ENCODE results near the gene ALS2CL.

The ALS2CL gene

DNA sequence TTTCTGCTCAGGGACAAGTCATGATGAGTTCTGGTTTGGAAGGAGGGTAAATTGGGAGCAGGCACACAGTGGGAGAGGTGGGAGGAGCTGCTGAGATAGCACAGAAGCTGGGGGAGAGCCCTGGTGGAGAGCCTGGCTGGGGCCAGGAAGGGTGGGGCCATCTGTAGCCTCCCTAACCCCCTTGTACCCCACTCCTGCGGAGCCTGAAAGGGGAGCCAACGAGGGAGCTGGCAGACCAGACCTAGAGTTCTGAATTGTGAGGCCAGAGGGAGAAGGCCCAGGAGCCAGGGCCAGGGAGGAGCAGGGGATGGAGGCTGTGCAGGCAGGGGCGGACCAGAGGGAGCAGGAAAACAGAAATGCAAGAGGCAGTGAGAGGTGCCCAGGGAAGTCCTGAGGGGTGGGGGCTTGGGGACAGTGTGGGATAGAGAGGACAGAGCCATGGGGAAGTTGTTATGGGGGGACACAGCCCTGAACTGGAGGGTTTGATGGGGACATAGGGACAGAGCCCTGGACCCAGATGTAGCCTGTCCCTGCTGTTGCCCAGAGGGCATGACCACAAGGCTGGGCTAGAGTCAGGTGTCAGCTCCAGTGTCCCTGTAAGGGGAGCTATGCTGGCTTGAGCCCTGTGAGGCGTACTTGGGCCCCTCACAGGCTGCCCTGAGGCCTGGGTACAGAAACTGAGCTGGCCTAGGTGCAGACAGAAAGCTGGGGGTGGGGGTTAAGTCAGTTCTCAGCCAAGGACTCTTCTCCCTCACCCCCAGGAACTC lies 8.9 kb upstream of the ALS2CL start:
- TF ChIP-seq, protein P1, sequence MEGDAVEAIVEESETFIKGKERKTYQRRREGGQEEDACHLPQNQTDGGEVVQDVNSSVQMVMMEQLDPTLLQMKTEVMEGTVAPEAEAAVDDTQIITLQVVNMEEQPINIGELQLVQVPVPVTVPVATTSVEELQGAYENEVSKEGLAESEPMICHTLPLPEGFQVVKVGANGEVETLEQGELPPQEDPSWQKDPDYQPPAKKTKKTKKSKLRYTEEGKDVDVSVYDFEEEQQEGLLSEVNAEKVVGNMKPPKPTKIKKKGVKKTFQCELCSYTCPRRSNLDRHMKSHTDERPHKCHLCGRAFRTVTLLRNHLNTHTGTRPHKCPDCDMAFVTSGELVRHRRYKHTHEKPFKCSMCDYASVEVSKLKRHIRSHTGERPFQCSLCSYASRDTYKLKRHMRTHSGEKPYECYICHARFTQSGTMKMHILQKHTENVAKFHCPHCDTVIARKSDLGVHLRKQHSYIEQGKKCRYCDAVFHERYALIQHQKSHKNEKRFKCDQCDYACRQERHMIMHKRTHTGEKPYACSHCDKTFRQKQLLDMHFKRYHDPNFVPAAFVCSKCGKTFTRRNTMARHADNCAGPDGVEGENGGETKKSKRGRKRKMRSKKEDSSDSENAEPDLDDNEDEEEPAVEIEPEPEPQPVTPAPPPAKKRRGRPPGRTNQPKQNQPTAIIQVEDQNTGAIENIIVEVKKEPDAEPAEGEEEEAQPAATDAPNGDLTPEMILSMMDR (IDR thresholded peaks at IDR 0.05; ENCODE audit: control insufficient read depth, extremely low read depth, insufficient read depth) = no peak

DNA sequence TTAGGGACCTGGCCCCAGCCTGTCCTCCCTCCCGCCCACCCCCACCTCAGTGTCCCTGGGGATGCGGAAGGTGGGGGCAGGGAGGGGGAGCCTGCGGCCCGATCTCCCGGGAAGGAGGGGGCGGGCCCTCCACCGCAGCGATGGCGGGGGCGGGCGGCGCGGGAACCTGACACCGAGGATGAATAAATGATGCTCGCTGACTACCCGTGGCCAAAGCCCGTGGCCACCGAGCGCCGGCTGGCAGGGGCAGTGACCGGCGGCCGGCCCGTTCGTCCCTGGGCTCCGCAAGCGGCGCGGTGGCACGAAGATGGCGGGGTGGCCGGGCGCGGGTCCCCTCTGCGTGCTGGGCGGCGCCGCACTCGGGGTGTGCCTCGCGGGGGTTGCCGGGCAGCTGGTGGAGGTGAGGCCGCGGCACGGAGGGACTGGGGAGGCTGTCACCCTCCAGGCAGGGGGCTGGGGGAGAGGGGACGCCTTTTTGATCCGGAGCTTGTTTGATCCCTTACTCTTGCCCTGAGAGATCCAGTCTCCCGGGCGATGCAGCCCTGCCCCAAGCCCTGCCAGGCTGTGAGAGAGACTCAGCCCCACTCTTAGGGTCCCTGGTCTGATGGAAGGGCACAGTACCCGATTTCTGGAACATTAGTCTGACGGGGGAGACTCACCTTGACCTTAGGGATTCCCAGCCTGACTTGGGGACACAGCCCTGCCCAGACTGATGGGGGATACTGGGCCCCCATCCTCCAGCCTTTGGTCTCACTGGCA lies 7.9 kb upstream of the ALS2CL start, which contains the start of gene TMIE:
TMIE (plus strand) TSS at position 212 of the 759 bp plus-strand sequence; CDS start at position 308, 96 bp downstream.
- H3K4me3 ChIP-seq (ENCODE audit: low read depth, low read length) = no peak within 1 kb of the TSS
- TF ChIP-seq, protein P1 (IDR thresholded peaks at IDR 0.05; ENCODE audit: control insufficient read depth, extremely low read depth, insufficient read depth) = no peak
- DNase-seq (ENCODE audit: low read depth) = no peak

More for the DNA sequence above, 8.9 kb upstream of the ALS2CL start:
- no peak for DNase-seq (ENCODE audit: low read depth)
- H3K4me3 ChIP-seq (ENCODE audit: low read depth, low read length) = no peak overlapping the region

DNA sequence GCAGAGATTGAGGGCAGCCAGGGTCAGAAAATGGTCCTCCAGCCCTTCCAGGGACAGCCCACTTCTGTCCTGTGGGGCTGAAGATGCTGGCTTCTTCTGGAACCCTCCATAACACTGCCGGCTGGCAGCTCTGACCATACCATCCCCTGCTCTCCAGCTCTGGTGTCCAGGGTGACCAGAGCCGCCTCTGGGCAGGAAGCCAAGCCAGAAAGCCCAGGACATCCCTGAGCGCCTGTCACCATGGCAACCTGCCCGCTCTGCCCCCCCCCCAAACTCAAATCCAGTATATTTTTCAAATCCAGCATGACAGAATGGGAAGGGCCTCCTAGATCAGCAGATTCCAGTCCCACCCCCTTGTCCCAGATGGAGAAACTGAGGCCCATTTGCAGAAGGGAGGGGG lies 7.3 kb upstream of the ALS2CL start:
- no peak for DNase-seq (ENCODE audit: low read depth)
- no peak overlapping the region for H3K4me3 ChIP-seq (ENCODE audit: low read depth, low read length)
- TF ChIP-seq, protein P1 (IDR thresholded peaks at IDR 0.05; ENCODE audit: control insufficient read depth, extremely low read depth, insufficient read depth) = no peak

DNA sequence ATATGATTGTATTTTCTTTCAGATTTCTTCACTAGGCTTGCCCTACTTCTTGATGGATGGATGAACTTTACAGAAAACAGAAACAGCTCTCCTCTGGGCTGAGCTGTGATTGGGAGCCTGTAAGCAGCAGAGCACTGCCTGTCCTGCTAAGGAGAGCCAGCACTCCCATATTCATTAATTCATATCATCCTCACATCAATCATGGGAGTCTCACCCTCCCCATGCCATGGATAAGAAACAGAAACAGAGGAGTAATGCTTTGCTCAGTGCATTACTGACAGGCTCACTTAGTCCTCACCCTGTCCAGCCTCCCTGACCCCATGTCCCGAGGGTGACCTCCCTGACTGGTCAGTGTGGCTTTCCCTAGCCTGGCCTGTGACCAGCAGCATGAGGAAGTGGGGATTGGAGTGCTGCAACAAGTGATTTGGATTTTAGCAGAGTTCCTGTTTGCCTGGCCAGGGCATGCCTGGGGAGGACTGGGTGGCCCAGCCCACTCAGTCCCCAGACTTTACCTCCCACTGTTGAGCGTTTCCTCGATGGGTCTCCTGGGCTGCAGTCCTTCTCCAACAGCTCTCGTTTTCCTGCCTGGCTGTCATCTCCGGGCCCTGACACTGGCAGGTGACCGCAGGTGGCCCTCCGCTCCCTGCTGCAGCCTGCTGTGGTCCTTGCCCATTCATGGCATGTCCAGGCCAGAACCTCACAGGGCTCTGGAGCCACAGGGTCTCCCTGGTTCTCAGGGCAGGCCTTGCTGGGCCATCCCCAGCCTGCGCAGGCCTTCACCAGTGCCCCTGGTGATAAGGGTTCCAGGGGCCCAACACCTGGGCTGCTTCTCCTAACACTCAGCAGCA lies 6.4 kb upstream of the ALS2CL start:
- no peak for DNase-seq (ENCODE audit: low read depth)
- H3K4me3 ChIP-seq (ENCODE audit: low read depth, low read length) = no peak overlapping the region
- TF ChIP-seq, protein P1 (IDR thresholded peaks at IDR 0.05; ENCODE audit: control insufficient read depth, extremely low read depth, insufficient read depth) = no peak

DNA sequence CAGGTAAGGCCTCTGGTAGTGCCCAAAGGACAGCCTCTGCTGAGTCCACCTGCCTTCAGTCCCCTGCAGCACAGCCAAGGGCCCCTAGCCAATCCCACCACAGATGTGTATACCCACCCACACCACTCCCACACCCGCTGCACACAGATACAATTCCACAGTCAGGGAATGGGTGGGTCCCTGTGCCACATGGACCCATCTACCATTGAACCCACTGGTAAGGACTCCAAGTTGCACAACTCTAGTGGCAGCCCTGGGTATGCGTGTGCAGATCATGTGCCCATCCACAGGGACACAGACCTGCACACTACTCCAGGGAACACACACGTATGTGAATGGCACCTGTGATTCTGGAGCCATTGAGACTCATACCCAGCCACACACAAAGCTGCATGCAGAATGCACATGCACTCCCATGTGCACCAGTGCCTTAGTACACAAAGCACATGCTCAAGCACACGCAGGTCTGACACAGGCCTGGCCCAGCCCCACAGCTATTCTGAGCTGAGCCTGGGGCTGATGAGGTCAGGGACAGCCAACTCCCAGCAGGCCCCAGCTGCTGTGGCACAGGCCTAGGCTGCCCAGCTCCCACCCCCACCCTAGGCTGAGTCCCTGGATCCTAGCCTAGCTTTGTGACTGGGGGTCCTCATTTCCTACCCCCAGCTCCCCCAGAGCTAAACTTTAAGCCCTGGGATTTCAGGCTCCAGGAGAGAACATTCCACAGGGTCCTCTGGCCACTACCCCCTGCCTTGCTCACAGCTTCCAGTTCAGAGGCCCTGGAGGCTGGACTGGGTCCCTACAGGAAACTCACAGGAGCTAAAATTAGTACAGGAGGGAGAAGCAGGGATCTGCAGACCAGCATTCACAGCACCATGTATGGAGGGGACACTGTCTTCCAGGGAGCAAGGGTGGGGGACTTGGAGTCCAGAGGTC lies 2.7 kb upstream of the ALS2CL start:
- no peak overlapping the region for H3K4me3 ChIP-seq (ENCODE audit: low read depth, low read length)
- TF ChIP-seq, protein P1 (IDR thresholded peaks at IDR 0.05; ENCODE audit: control insufficient read depth, extremely low read depth, insufficient read depth) = no peak
- no peak for DNase-seq (ENCODE audit: low read depth)

Measured in LNCaP clone FGC (cell line).